ENCODE results near the gene SRBD1.

GRCh38 chr2:45394216-45394615 lies 216.9 kb downstream of the SRBD1 start:
- no peak for TF ChIP-seq GATA2 (IDR thresholded peaks at IDR 0.05; ENCODE audit: low read depth, low read length)
- no peak for TF ChIP-seq GATA3 (IDR thresholded peaks at IDR 0.05; ENCODE audit: low read depth, low read length)
